ENCODE results near the gene SLC6A5. TPM values are rescaled to one million over a fixed set of nuclear protein-coding genes. Genes with fewer than 3 reads are reported as not detected.

SLC6A5 gene
- total and polyA plus RNA-seq, 9 of the 15 experiments (the other 6 are each of a cell fraction or from before 2014, with no cell fraction given): 0.08 TPM; not detected in 8

DNA sequence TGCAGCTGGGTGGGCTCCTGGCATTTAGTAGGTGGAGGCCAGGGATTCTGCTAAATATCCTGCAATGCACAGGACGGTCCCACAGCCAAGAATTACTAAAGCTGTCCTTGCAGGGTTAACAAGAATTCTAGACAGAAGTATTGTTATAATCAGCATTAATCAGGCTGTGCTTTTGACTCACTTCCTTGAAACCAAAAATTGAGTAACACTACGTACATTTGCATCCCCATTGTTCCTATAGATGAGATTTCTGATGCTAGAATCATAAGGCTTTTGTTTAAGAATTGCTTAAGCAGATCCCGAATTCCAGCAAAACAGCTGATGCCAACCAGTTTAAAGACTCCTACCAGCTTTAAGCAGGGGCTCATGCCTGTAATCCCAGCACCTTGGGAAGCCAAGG is 11.4 kb downstream of the SLC6A5 start:
- no peak overlapping the region for H3K9ac ChIP-seq (ENCODE audit: insufficient read depth in 1 of 2, low read depth in 2 of 2, low read length in 2 of 2)
- in situ Hi-C loops (cut with MboI) (loop anchor here (10.0 to 25.0 kb wide), 2 partner anchors 486 to 674 kb away; no protein-coding TSS in a partner anchor), intact Hi-C loops (cut with micrococcal nuclease) (loop anchor here (1.0 to 10.0 kb wide), 7 partner anchors 169 to 656 kb away; partner anchors contain the start of gene PRMT3)
- H3K27me3 ChIP-seq (ENCODE audit: control insufficient read depth in 2 of 2, insufficient read depth in 2 of 2, low read length in 2 of 2): peaks cover 1 to 13% of the 10 kb centered on the region in 2 experiments; a peak in 3 of 5 replicates
- H3K9me3 ChIP-seq (replicated peaks; ENCODE audit: control insufficient read depth, insufficient read depth, low read depth, low read length): no peaks in the 10 kb centered on the region
- H2AFZ ChIP-seq (ENCODE audit: low read depth, low read length): no peak overlapping the region
- H3K4me3 ChIP-seq: no peak overlapping the region
- CTCF ChIA-PET (ENCODE audit: low intra/inter-chr PET ratio): interaction anchor here (0.9 to 1.5 kb wide), 3 partner anchors 224 to 673 kb away, joined by 3 to 7 read pairs (median 5); partner anchors contain the start of gene PRMT3
- no peak for FAIRE-seq
- 5% methylated on average over 3 of the region's 3 CpGs for WGBS (ENCODE audit: insufficient coverage, low coverage, missing lambda C conversion rate)
- H3K79me2 ChIP-seq (ENCODE audit: control insufficient read depth, insufficient read depth, low read length): no peaks in the 10 kb centered on the region
- DNase-seq (ENCODE audit: extremely low read depth in 1 of 4, low spot score in 3 of 4): no peak
- POLR2A ChIA-PET: no interaction called here
- H3K36me3 ChIP-seq (ENCODE audit: control insufficient read depth, insufficient read depth, low read length): no peaks in the 10 kb centered on the region
- no peaks in the 10 kb centered on the region for H4K20me1 ChIP-seq (replicated peaks; ENCODE audit: control insufficient read depth, insufficient read depth, low read length)
- H3K9me1 ChIP-seq (ENCODE audit: control insufficient read depth, insufficient read depth, low read length): peaks cover 3% of the 10 kb centered on the region
- TF ChIP-seq RFX1 (IDR thresholded peaks at IDR 0.05) (no peak), CREBBP (IDR thresholded peaks at IDR 0.05; ENCODE audit: low read depth, low read length) (no peak), CHCHD3 (CRISPR knock-in tag; IDR thresholded peaks at IDR 0.05) (no peak), HLTF (IDR thresholded peaks at IDR 0.05) (no peak), ZNF263 (CRISPR knock-in tag; IDR thresholded peaks at IDR 0.05; ENCODE audit: borderline replicate concordance) (no peak), TAF9B (IDR thresholded peaks at IDR 0.05; ENCODE audit: partially characterized antibody) (no peak), KAT8 (IDR thresholded peaks at IDR 0.05; ENCODE audit: low read depth) (no peak), FOS (IDR thresholded peaks at IDR 0.05; ENCODE audit: extremely low read depth, insufficient read length) (no peak)
- TF ChIP-seq, protein P1, sequence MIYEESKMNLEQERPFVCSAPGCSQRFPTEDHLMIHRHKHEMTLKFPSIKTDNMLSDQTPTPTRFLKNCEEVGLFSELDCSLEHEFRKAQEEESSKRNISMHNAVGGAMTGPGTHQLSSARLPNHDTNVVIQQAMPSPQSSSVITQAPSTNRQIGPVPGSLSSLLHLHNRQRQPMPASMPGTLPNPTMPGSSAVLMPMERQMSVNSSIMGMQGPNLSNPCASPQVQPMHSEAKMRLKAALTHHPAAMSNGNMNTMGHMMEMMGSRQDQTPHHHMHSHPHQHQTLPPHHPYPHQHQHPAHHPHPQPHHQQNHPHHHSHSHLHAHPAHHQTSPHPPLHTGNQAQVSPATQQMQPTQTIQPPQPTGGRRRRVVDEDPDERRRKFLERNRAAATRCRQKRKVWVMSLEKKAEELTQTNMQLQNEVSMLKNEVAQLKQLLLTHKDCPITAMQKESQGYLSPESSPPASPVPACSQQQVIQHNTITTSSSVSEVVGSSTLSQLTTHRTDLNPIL (CRISPR knock-in tag; IDR thresholded peaks at IDR 0.05): no peak
- H3K4me2 ChIP-seq (ENCODE audit: insufficient read depth, low read length): no peak overlapping the region
- ATAC-seq: no peak
- H3K27ac ChIP-seq (ENCODE audit: extremely low read depth, low read depth, low read length): no peak overlapping the region
- no TSS peak for BruUV-seq (replicated peaks)
- peaks cover 0 to 5% of the 10 kb centered on the region in 2 experiments; a peak in 2 of 5 replicates for H3K4me1 ChIP-seq (replicated peaks in 1 of 2; ENCODE audit: control insufficient read depth in 2 of 2, insufficient read depth in 2 of 2, low read length in 2 of 2)

All from K562 (cell line).